ACC112 (cell line): Measurements from ENCODE around the gene NPAS3.
A peak's percentile ranks its signal among the peaks of the same experiment; 100 is the strongest.

Experiments
- H2AFZ ChIP-seq: fragments of 200-600 bp; sonication (generic); one replicate; pipeline ENCODE4 v1.6.0; 2017; ENCODE audit warnings: antibody characterized with exemption, low read length; ENCODE audit not compliant: unreplicated experiment
- H3K27ac ChIP-seq: fragments of 200-600 bp; sonication (generic); 2 replicates; pipeline ENCODE4 v1.5.1; 2014; ENCODE audit warnings: low read depth, mild to moderate bottlenecking, antibody characterized with exemption, low read length, moderate library complexity
- H3K27me3 ChIP-seq: fragments of 200-600 bp; sonication (generic); 2 replicates; pipeline ENCODE4 v1.6.1; 2014; ENCODE audit warnings: mild to moderate bottlenecking, antibody characterized with exemption, low read length, moderate library complexity, mixed read lengths; ENCODE audit not compliant: insufficient read depth
- H3K36me3 ChIP-seq: fragments of 200-600 bp; sonication (generic); 2 replicates; pipeline ENCODE4 v1.6.1; 2016; ENCODE audit warnings: mild to moderate bottlenecking, antibody characterized with exemption, low read length, moderate library complexity, mixed read lengths; ENCODE audit not compliant: insufficient read depth
- H3K4me1 ChIP-seq: fragments of 200-600 bp; sonication (generic); one replicate; pipeline ENCODE4 v1.6.1; 2016; ENCODE audit warnings: low read length, mixed read lengths; ENCODE audit not compliant: insufficient read depth, unreplicated experiment, control insufficient read depth
- H3K4me3 ChIP-seq: fragments of 200-600 bp; sonication (generic); 2 replicates; pipeline ENCODE4 v1.5.1; 2014; ENCODE audit warnings: mild to moderate bottlenecking, low read depth, low read length
- H3K79me2 ChIP-seq: fragments of 200-600 bp; sonication (generic); one replicate; pipeline ENCODE4 v1.6.0; 2016; ENCODE audit warnings: low read length; ENCODE audit not compliant: control insufficient read depth, unreplicated experiment, insufficient read depth

Gene NPAS3

DNA sequence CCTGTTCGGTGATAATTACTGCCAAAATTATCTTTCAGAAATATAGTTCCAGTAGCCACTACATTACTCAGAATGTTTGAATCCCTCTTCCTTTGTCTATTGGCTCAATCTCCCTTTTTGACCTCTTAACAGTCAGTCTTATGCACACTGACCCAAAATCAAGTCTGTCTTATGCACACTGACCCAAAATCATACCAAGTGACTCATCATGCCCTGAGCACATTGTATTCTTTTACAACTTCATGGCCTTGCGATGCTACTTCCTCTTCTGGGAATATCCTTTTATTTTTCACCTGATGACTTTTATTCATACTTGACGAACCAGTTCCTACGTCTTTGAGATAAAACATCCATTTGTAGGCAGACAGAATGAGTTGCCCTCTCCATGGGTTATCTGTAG, 182.3 kb downstream of the NPAS3 start:
- Histone ChIP-seq H3K36me3 (no peaks in the 10 kb centered on the region), H3K27ac (peak overlapping the region; percentile 88), H3K4me3 (peak overlapping the region; percentile 39; the same call in 1 of the 2 replicates), H2AFZ (no peak overlapping the region), H3K27me3 (no peaks in the 10 kb centered on the region), H3K4me1 (peaks cover 22% of the 10 kb centered on the region), H3K79me2 (no peaks in the 10 kb centered on the region)

DNA sequence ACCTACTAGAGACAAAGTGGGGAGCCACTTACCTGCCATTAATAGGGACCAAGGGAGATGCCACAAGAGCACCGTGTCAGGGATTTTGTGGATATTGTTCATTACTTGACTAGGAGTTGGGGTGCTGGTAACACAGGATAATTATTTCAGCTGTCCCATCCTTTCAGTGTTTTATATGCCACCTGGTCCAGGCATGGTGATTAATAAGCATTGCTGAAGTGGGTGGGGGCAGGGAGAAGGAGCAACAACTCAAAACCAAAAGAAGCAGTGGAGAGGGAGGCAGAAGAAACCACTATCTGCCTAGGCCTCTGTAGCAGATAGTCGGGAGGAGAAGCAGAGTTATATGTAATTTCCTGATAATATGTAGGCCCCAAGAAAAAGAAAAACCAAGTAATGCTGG, 184.6 kb downstream of the NPAS3 start:
- H3K27me3 ChIP-seq: no peaks in the 10 kb centered on the region
- H3K4me1 ChIP-seq: peaks cover 35% of the 10 kb centered on the region
- no peak overlapping the region for H3K4me3 ChIP-seq
- no peaks in the 10 kb centered on the region for H3K36me3 ChIP-seq
- no peaks in the 10 kb centered on the region for H3K79me2 ChIP-seq
- H3K27ac ChIP-seq: no peak overlapping the region
- H2AFZ ChIP-seq: no peak overlapping the region

DNA sequence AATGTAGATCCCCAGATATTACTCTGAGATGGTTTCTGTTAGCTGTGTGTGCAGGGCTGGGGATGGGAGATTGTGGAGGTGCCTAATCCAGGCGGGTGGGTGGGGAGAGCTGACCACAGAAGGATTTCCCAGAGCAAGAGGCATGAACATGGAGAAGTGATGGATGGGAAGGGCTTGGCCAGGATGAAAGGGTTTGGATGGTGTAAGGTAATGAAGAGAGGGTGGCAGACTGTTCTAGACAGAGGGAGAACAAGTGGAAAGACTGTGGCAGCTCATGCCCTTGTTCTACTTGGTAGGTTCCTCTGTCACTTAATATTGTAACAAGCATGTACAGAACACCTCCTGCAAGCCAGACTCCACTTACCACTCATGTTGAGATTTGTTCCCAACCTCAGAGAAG, 187.8 kb downstream of the NPAS3 start:
- H3K27me3 ChIP-seq: no peaks in the 10 kb centered on the region
- no peaks in the 10 kb centered on the region for H3K79me2 ChIP-seq
- peaks cover 13% of the 10 kb centered on the region for H3K4me1 ChIP-seq
- H3K27ac ChIP-seq: no peak overlapping the region
- no peak overlapping the region for H3K4me3 ChIP-seq
- no peaks in the 10 kb centered on the region for H3K36me3 ChIP-seq
- no peak overlapping the region for H2AFZ ChIP-seq

DNA sequence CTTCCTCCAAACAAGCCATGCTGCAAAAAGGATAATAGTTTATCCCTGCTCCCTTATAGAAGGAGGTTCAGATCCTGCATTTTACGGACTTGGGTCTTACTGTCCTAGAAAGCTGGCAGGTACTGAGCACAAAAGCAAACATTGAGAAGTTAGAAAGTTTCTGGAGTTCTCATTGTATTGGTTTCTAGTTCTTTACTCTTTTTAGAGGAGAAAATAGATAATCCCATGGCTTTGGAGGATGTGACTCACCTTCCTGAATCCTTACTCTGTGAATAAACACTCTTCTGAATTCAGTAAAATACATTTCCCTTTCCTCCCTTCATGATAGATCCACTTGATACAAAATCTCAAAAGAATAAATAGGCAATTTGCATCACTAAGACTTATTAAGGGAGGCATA, 188.9 kb downstream of the NPAS3 start:
- peak overlapping the region; percentile 33; the same call in 1 of the 2 replicates for H3K4me3 ChIP-seq
- peak overlapping the region; percentile 30 for H3K27ac ChIP-seq
- H3K79me2 ChIP-seq: no peaks in the 10 kb centered on the region
- H3K27me3 ChIP-seq: no peaks in the 10 kb centered on the region
- H2AFZ ChIP-seq: peak overlapping the region; percentile 77
- peaks cover 13% of the 10 kb centered on the region for H3K4me1 ChIP-seq
- H3K36me3 ChIP-seq: no peaks in the 10 kb centered on the region

DNA sequence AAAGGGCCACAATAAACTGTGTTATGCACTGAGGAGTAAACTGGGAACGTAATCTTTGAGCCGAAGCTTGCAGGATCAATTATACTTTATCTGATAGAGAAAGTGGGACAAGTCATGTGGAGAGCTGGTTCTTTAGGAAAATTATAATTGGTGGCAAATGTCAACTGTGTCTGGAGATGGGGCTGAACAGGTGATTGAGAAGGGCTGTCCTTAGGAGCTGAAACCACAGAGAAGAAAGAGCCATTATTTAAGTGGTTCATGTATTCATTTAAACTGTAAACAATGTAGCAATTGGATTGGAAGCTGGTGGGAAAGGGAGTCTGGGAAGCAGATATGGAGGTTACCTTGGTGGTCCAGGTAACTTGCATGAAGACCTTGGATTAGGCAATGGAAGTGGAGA, 193.1 kb downstream of the NPAS3 start:
- H3K27ac ChIP-seq: no peak overlapping the region
- no peaks in the 10 kb centered on the region for H3K36me3 ChIP-seq
- H3K27me3 ChIP-seq: no peaks in the 10 kb centered on the region
- H3K79me2 ChIP-seq: no peaks in the 10 kb centered on the region
- peaks cover 13% of the 10 kb centered on the region for H3K4me1 ChIP-seq
- H3K4me3 ChIP-seq: no peak overlapping the region
- no peak overlapping the region for H2AFZ ChIP-seq

DNA sequence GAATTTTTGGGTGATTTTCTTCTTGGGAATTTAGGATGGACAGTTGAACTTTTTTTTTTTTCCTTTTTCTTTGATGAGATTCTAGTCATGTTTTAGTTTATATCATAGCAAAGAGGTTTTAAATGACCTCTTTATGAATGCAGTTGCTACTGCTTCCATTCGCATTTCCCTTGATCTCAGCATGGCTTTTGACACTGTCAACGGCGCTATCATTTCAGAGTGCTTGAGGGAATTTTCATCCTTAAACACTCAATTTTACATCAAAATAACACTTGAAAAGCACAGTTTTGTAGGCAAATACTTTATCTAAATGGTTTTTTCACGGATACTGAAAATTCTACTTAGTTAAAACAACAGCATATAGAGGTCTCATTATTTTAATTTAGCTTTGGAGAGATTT, 195.5 kb downstream of the NPAS3 start:
- no peaks in the 10 kb centered on the region for H3K27me3 ChIP-seq
- H3K4me1 ChIP-seq: no peaks in the 10 kb centered on the region
- no peak overlapping the region for H2AFZ ChIP-seq
- no peaks in the 10 kb centered on the region for H3K36me3 ChIP-seq
- no peak overlapping the region for H3K4me3 ChIP-seq
- H3K79me2 ChIP-seq: no peaks in the 10 kb centered on the region
- H3K27ac ChIP-seq: no peak overlapping the region

DNA sequence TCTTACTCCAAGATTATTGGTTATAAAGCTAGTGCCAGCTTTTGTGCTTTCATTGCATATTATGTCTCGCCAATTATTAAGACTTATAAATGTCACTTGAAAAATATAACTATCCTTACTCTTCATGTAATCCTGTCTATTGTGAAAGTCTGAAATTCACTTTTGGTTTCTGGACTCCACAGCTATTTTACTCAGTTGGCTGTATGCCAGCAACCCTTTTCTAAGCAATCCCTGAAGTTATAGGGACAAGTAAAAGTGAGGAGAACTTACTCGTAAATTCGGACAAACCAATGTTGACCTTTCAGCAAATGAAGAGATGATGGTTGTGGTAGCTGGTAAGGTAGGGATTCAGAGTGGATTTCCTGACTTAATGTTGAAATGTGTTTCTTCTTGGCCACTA, 196.3 kb downstream of the NPAS3 start:
- no peaks in the 10 kb centered on the region for H3K36me3 ChIP-seq
- H3K4me1 ChIP-seq: no peaks in the 10 kb centered on the region
- no peaks in the 10 kb centered on the region for H3K79me2 ChIP-seq
- H2AFZ ChIP-seq: no peak overlapping the region
- H3K27me3 ChIP-seq: no peaks in the 10 kb centered on the region
- H3K4me3 ChIP-seq: no peak overlapping the region
- H3K27ac ChIP-seq: no peak overlapping the region

DNA sequence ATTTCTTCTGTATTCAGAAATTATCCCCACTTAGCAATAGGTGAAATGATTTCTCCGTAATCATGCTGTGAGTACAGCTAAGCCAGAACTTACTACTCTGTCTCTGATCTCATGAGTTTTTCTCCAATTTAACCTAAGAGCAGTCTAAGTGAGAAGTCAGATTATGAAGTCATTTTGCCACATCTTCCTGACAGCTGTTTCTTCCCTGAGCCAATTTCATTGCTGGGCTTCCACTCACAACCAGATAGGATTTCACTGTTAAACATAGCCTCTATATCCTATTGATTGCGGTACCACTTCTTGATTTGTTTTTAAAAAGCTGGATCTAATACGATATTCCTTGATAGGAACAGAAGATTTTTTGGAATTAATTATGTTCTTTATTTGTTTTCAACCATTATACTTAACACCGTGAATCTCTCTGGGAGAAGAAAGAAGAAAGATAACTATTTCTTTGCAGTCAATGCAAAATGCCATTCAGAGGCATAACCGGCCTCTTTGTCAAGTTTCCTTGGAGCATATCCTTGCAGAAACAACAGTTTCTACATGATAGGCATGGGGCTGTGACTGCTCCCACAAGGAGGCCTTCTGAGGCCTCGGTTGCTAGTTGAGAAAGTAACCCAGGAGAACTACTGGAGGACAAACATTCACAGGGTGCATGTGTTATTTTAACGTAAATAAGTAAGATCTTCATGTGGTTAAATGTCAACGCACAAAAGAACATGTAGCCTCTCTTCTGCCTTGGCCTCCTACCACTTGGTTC, 212.2 kb downstream of the NPAS3 start:
- no peaks in the 10 kb centered on the region for H3K27me3 ChIP-seq
- H3K4me3 ChIP-seq: no peak overlapping the region
- no peaks in the 10 kb centered on the region for H3K79me2 ChIP-seq
- no peaks in the 10 kb centered on the region for H3K36me3 ChIP-seq
- H3K27ac ChIP-seq: no peak overlapping the region
- no peaks in the 10 kb centered on the region for H3K4me1 ChIP-seq
- no peak overlapping the region for H2AFZ ChIP-seq

DNA sequence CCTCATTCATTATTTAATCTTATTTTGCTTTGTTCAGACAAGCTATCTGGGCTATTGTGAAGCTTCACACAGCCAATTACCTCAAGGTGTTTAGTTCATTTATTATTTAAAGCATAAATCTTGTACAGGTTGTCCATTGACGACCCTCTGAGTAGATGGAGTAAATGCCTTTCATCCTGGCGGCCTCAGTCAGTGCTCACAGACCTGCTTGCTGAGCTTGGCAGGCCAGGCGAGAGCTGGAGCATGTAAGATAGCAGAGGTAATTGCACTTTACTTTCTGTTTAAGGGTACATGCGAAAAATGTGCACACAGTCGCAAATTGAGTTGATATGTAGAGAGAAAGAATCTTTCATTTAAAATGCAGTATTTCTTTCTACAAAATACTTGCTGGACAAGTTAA, 224.4 kb downstream of the NPAS3 start:
- Histone ChIP-seq H3K27ac (no peak overlapping the region), H3K4me3 (no peak overlapping the region), H3K79me2 (no peaks in the 10 kb centered on the region), H3K27me3 (no peaks in the 10 kb centered on the region), H2AFZ (no peak overlapping the region), H3K4me1 (no peaks in the 10 kb centered on the region), H3K36me3 (no peaks in the 10 kb centered on the region)

DNA sequence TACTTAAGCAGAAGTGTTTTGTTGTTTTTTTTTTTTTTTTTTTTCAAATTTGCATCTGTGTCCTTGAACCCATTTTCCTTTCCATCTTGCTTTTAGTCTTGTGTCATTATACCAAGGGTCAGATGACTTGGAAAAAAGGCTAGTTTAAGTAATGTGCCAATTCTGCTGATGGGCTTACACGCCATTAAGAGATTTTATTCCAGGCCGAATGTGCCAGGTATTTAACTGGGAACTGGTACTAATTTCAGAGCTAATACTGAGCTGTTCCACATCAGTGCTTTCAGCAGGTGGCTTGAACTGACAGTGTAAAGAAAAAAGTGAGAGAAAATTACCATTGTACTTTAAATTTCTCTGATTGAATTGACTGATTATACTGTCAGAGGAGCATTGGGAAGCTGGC, 224.9 kb downstream of the NPAS3 start:
- H3K79me2 ChIP-seq: no peaks in the 10 kb centered on the region

DNA sequence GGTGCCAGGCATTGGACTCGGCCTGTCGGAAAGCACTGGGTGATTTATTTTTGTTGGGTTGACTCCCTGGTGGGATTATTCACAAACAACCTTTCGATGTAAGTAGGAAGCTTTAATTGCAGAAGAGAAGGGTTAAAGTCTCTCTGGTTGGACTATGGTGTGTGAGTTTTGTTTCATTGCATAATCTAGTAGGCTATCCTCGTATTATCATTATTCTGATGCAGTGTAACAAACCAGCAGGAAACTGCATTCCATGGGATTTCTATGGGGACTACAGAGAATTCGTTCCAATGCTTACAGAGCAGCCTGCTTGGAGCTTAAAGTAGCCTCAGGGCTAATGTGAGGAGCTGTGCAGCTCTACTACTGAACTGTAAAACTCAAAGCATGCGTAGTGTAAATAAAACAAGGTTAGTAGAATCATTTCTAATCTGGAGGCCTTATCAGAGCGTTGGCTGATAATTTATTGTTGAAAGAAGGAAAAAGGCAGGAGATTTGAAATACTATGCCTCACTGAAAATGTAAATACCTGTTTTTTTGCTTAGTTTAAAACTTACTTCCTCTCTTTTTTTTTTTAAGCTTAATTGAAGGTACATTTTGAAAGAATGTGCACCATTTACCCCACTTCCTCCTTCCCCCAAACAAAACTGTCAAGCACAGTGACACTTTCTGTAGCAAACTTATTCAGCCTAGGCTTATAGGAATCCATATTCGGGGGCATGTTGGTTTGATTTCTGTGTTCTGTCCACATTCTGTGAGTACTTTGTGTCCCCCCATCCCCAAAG, 226.7 kb downstream of the NPAS3 start:
- Histone ChIP-seq H3K27ac (no peak overlapping the region), H3K79me2 (no peaks in the 10 kb centered on the region), H3K27me3 (no peaks in the 10 kb centered on the region), H2AFZ (no peak overlapping the region), H3K4me3 (no peak overlapping the region), H3K36me3 (no peaks in the 10 kb centered on the region), H3K4me1 (no peaks in the 10 kb centered on the region)

More for the DNA sequence above, 224.9 kb downstream of the NPAS3 start:
- H2AFZ ChIP-seq: no peak overlapping the region
- no peak overlapping the region for H3K27ac ChIP-seq
- no peaks in the 10 kb centered on the region for H3K27me3 ChIP-seq
- H3K4me3 ChIP-seq: no peak overlapping the region
- H3K4me1 ChIP-seq: no peaks in the 10 kb centered on the region
- H3K36me3 ChIP-seq: no peaks in the 10 kb centered on the region
